GM11168 (cell line): ENCODE data around the gene PPARD.

Experiments
- in situ Hi-C: fragments of 300-500 bp; cut with MboI; formaldehyde crosslinking; loops from one replicate; pipeline ENCODE4 v1.12.0; 2022; ENCODE audit warnings: low sequenced_read_pairs; ENCODE audit not compliant: unreplicated experiment

The PPARD gene

DNA sequence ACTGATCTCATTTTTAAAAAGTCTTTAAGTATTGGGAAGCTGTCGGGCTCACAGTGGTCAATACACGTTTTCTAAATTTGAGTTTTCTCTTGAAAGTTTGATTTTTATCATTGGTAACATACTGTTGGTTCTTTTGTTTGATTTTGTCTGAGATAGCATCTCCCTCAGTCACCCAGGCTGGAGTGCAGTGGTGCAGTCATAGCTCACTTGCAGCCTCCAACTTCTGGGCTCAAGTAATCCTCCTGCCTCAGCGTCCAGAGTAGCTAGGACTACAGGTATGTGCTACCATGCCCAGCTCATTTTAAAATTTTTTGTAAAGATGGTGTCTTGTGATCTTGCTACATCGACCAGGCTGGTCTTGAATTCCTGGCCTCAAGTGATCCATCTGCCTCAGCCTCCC is 9.1 kb downstream of the PPARD start:
- in situ Hi-C loops, result no loop called here

DNA sequence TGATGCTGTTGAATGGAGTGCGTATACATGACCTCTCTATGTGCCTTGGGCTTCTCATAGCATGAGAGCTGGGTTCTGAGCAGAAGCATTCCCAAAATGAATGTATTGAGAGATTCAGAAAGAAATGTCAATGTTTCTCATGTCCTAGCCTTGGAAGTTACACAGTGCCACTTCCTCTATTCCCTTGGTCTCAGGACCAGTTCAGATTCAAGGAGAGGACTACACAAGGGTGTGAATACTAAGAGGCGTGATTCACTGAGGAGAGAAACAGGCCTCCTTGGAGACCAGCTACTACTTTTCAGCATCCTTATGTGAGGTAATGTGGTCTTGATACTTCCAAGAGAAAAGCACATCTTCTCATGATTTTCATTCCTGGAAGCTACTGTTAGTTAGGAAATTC is 10.4 kb downstream of the PPARD start:
- in situ Hi-C loops, result no loop called here

DNA sequence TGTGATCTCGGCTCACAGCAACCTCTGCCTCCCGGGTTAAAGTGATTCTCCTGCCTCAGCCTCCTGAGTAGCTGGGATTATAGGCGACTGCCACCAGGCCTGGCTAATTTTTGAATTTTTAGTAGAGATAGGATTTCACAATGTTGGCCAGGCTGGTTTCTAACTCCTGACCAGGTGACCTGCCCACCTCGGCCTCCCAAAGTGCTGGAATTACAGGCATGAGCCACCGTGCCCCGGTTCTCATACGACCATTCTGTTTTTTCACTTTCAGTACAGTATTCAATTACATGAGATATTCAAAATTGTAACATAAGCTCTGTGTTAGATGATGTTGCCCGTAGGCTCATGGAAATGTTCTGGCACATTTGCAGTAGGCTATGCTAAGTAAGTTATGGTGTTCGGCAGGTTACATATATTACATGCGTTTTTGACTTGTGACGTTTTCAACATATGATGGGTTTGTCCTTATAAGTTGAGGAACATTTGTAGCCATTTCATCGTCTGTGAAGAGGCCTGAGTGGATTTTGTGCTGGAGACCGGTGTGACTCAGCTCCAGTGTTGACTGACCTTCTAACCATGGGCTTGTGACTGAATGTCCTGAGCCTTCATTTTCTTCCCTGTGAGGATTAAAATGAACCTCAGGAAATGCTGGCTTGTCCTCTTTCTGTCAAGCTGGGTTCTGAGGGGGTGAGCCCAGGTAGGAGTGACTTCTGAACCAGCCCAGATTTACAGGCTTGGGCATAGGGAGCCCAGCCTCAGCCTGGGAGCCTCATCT is 12.2 kb downstream of the PPARD start:
- in situ Hi-C loops, result no loop called here

DNA sequence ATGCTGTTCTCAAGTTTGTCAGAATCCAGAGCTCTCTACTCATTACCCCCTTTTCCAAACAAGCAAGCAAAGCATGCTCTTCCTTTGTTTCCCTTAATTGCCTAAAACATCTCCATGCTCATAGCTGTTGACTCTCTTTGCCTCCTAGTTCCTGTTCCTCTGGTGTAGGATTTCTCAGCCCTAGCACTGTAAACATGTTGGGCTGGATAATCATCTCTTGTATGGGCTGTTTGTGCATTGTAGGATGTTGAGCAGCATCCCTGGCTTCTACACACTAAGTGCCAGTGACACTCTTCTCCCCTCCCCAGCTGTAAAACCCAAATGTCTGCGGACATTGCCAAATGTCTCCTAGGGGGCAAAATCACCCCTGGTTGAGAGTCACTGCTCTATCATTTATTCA is 14.0 kb downstream of the PPARD start:
- in situ Hi-C loops, result no loop called here

DNA sequence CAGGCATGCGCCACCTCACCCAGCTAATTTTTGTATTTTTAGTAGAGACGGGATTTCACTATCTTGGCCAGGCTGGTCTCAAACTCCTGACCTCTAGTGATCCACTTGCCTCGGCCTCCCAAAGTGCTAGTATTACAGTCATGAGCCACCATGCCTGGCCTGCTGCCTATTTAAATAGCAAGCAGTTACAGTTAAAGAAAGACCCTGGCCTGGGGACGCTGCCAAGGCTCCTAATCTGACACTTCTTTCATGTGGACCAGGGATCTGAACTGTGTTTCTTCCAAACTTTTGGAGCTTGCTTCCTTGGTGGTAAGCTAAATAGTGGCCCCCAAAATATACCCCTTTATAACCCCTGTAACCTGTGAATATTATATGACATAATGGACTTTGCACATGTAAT is 15.3 kb downstream of the PPARD start:
- in situ Hi-C loops, result no loop called here

DNA sequence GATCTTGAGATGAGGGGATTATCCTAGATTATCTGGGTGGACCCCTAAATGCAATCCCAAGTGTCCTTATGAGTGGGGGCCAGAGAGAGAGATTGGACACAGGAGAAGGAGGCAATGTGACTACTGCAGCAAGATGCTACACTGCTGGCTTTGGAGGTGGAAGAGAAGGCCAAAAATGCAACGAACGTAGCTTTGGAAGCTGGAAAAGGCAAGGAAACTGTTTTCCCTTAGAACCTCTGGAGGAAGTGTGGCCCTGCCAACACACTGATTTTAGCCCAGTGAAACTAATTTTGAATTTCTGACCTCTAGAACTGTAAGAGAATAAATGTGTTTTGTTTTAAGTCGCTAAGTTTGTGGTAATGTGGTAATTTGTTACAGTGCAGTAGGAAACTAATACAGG is 15.7 kb downstream of the PPARD start:
- in situ Hi-C loops, result no loop called here

DNA sequence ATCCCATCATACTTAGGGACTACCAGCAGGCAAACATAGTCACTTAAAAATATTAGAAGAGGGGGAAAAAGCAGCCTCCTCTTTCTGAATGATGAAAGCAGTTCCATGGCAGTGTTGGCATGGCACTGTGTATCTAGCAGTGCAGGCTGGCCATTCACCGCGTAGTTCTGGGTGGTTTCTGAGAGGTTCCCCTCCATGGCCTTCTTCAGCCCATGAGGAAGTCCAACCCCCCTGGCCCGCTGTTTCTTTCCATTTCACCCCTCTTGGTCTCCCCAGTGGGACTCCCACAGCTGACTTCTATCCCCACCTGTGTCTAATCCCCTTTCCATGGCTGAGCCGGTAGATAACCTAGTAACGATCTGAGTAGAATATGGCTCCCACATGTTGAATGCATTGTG is 17.0 kb downstream of the PPARD start:
- in situ Hi-C loops, result no loop called here

DNA sequence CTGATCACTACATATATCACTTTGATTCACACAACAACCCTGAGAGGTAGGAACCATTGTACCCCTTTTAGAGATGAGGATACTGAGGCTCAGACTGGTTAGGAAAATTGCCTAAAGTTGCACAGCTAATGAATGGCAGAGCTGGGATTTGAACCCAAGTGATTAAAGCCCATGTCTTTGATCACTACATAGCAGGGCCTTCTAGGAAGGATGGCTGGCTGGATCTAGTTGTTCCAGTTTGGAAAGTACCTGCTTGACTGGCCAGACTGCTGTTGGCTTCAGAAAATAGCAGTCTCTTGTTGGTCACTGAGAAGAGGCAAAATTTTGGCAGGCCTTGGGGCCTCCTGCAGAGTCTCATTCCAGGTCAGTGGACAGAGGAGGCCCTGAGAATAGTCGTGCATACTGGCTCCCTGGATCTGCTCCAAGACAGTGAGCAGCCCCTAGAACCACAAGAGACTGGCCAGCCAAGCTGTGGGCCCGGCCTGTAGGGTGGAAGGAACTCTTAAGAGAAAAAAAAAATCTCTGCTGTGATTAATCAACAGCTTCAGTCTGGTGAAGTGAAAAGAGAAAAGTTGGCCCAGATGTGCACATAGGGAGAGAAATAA is 17.5 kb downstream of the PPARD start:
- in situ Hi-C loops, result no loop called here

DNA sequence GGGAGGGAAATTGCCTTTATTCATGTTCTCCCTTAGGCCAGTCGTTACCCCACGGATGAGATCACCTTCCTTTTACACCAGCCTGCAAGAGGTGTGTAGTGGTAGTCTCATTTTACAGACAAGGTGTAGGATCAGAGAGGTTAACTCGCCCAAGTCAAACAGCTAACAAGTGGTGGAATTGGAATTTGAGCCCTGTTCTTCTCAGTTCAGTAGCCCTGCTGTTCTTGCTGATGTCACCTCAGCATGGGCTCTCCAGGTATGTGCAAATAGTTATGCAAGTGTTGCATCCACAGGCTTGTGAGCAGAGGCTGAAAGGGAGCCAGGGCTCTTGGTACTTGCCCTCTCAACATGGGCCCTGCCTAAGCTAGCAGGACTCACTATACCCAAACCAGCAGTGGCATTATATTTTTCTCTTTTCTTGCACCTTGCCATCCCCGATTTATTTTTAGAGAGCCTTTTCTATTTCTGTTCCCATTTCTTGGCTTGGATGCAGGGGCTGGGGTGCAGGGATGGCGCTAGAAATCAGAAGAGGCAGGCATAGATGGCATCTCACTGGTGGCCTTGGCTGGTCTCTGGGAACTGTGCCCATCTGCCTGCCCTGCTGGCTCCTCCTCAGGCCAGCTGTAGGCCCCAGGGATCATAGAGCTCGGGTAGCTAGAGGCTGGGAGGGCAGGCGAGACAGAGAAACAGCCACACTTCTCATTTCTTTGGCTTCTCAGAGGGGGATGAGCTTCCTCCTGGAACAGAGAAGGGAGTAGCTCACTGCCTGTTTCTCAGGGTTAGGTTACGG is 18.2 kb downstream of the PPARD start:
- in situ Hi-C loops, result no loop called here

DNA sequence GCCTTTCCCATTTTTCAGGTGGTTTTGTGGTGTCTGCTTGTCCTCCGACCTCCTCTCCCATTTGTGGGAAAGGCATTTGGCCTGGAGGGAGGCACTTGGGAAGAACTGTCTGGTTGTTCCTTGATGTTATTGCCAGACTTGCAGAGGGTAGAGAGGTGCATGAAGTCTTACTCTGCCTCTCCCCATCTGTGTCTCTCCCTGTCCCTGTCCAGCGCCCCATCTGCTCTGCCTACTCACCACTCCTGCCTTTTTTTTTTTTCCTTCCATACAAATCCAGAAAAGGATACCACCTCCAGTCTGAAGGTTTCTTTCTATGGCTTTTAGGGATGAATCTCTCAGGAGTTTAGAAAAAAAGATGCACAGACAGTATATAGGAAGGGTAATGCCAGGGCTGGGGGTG is 19.8 kb downstream of the PPARD start:
- in situ Hi-C loops, result no loop called here

DNA sequence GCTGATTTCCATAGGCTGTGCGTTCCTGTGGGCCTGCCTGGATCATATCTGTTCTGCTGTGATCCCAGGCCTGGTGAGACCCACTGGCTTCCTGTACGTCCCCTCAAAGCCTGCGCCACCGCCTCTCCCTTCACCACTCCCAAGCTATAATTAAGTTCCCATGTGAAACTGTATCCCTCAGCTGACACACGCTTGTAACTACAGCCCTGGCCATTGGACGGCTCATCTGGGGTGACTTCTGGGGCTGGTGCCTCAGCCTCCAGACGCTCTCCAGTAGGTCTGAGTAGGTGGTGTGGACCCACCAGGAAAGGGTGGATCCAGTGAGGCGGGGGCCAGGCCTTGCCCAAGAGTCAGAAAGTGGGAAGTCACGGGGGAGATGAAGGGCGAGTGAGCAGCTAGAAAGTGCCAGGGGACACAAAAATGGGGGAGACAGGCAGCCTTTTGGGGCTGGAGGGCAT is 21.0 kb downstream of the PPARD start:
- in situ Hi-C loops, result no loop called here

DNA sequence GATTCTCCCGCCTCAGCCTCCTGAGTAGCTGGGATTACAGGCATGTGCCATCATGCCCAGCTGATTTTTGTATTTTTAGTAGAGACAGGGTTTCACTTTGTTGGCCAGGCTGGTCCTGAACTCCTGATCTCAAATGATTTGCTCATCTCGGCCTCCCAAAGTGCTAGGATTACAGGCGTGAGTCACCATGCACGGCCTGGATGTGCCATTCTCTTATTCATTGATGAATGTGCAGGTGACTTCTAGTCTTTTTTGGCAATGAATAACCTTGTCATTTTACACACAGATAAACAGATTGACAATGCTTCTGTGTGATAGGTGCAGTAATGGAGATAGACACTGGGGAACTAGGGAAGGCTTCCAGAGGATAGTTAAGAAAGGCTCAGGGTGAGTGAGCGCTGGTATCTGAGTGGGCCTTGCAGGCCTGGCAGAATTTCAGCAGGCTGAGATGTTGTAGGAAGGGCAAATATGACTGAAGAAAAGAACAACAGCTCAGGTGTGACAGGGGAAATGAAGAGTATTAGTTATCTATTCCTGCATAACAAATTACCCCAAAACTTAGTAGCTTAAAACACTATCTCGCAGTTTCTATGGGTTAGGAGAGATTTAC is 23.3 kb downstream of the PPARD start:
- in situ Hi-C loops, result no loop called here

DNA sequence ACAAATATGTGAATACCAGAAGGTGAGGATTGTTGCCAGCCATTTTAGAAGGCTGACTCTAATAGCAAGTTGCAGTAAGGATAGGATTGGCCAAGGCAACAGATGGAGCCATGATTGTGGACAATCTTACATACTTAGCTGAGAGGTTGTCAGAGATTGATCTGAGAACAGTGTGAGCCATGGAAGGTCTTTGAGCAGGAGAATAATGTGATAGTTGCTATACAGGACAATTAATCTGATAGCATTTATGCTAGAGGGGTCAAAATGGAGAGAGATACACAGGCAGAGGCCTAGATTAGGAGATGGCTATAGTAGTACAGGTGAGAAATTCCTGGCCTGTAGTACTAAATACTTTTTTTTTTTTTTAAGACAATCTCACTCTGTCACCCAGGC is 23.8 kb downstream of the PPARD start:
- in situ Hi-C loops, result no loop called here

DNA sequence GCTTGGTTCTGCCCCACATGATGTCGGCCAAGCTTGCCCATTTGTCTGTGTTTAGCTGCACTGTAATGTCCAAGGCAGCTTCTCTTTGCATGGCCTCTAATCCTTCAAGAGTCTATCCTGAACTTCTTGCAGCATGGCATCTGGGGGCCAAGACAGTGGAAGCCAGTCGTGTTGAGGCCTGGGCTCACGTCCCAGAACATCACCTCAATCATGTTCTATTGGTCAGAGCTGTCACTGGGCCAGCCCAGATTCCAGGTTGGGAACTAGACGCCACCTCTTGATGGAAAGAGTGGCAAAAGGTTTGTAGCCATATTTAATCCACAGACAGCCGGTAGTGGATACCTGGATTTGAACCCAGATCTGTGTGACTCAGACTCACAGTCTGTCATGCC is 25.3 kb downstream of the PPARD start:
- in situ Hi-C loops, result no loop called here

DNA sequence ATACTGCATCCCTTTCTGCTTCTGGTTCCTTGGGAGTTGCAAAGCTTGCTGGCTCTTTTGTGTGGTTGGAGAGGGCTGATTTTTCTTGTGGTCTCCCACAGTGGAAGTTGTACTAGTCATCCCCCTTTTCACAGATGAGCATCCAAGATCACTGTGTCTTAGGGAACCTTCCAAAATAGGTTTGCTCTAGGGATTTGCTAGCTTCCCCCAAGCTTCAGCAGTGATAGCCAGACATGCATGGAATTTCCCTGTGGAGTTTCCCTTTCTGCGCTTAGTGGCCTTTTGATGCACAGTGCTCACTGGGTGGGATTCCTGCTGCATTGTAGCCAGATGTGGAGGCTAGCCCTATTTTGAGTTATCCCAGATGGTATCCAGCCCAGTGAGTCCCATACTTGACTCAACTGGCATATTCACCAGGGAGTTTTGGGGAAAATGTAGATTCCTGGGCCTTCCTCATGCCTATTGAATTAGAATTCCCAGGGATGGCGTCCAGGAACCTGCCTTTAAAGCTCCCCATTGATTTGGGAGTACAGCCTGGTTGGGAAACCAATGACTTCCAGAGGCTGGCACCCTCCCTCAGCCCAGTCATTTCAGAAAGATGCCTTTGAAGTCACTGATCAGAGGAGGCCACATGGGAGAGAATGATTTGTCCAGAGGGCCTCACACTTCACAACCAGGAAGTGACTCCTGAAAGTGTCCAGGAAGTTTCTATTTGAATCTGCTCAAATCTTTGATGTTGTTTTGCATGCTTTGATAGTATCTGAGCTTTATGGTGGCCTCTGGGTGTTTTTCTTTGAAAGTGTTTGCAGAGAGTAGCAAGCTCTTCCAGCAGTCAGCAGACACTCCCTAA is 25.9 kb downstream of the PPARD start:
- in situ Hi-C loops, result no loop called here

DNA sequence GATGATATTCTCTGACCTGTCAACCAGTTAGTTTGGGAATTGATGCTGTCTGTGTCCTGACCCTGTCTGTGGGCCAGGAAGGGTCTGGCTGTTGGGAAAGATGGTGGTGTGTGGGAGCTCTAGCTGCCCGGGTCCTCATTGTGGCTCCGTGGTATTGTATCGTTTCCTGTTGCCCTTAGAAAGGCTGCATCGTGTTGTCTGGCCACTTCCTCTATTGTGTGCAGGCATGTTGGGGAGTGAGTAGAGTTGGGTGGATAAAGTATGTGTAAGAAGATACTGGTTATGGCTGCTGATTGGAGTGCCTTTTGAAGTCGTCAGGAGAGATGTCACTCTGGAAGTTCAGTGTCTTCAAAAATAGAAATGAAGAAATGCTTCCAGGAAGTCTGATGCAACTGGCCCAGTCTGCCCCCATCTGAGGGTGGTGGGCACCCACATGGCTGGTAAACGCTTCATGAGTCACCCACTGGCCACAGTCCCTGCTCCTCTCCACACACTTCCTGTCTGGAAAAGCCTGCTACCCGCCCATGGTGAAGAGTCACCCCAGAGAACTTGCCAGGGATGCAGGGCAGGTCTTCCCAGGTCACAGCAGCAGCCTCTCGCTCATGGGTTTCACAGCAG is 27.9 kb downstream of the PPARD start:
- in situ Hi-C loops, result no loop called here

DNA sequence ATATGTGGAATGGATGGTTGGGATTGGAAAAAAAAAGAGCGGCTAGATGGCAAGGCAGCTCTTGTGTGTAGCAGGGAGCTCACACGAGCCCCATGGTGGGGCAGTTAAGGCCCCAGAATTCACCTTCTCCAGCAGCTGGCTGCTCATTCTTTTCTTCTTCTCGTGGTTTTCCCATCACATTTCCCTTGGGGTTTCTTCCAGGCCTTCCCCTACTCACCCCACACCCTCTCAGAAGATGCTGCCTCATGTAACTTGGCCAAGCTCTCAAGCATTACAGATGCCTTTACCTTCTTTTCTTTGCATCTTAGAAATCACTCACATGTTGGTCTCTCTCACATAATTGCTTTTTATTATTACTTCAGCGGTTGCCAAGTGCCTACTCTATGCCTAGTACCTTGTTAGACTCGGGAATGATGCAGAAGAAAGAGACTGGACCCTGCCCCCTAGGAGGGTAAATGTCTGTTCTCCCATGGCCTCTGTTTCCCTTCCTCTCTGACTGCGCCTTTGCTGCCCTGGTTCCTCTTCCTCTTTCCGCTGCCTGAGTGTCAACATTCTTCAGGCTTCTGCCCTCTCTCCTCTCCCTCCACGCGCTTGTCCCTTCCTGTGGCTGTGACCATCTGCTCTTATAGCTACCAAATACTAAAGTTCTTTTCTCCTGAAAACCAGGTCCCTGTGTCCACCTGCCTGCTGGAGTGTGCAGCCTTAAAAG is 28.6 kb downstream of the PPARD start:
- in situ Hi-C loops, result no loop called here

DNA sequence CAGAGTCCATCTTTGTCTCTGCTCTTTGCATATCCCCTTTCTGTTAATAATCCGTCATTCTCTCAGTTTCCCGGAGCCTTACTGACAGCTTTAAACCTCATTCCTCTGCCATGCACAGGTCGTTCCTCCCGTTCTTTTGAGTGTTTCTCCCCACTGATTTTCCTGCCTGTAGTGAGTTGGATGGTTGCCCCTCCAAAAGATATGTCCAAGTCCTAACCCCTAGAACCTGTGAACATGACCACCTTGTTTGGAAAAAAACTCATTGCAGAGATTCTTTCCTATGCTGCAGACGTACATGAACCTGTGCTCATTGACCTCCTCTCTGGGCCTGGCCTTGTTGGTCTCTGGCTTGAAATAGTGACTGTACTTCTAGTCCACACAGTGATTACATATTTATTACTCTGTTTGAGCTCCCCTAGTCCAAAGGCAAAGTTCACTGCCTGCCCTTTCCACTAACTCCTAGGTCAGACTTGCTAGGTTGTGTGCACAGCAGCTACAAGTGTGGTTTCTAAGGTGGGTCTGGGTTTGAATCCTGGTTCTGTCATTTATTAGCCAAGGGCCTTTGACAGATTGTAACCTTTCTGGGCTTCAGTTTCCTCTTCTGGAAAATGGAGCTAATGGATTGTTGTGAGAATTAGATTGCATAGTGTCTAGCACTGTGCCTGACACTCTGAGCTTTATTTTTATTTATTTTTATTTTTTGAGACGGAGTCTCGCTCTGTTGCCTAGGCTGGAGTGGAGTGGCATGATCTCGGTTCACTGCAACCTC is 29.3 kb downstream of the PPARD start:
- in situ Hi-C loops, result no loop called here
